NOMO-1 treated with dmso at 0.1 percent for 144 hours (cell line): ENCODE results near the gene BAIAP3.

ENCODE experiments used
- DNase-seq: peaks from one replicate; lab custom pipeline; 2025; ENCODE audit not compliant: unreplicated experiment; lab: John Stamatoyannopoulos, UW

BAIAP3 gene

GRCh38 chr16:1344499-1344898 is 11.1 kb downstream of the BAIAP3 start:
- DNase-seq = no peak

GRCh38 chr16:1345087-1345486 is 11.6 kb downstream of the BAIAP3 start:
- no peak for DNase-seq

GRCh38 chr16:1345651-1346421 is 12.4 kb downstream of the BAIAP3 start:
- DNase-seq = no peak

GRCh38 chr16:1346422-1347285 is 13.2 kb downstream of the BAIAP3 start:
- DNase-seq = no peak

- DNase-seq = no peak
Measured at GRCh38 chr16:1347286-1347855, 13.9 kb downstream of the BAIAP3 start.

- DNase-seq = no peak
Measured at GRCh38 chr16:1347962-1348361, 14.5 kb downstream of the BAIAP3 start.

- DNase-seq = no peak
Measured at GRCh38 chr16:1348441-1348840, 15.0 kb downstream of the BAIAP3 start.

GRCh38 chr16:1348926-1349325 is 15.5 kb downstream of the BAIAP3 start:
- DNase-seq = no peak

GRCh38 chr16:1349351-1349750 is 15.9 kb downstream of the BAIAP3 start:
- DNase-seq = no peak

GRCh38 chr16:1349951-1350350 is 16.5 kb downstream of the BAIAP3 start:
- no peak for DNase-seq

- DNase-seq = no peak
Measured at GRCh38 chr16:1350691-1351090, 17.2 kb downstream of the BAIAP3 start.

- no peak for DNase-seq
Measured at GRCh38 chr16:1351215-1351581, 17.8 kb downstream of the BAIAP3 start.

- peak; percentile 48 for DNase-seq
Measured at GRCh38 chr16:1351582-1352362, 18.3 kb downstream of the BAIAP3 start, which contains the start of the genes GNPTG and TSR3. Gene GNPTG (plus strand): TSS chr16:1351931. CDS start chr16:1351966, 35 bp downstream. Gene TSR3 (minus strand): TSS chr16:1351878. CDS start chr16:1351804, 74 bp downstream.

GRCh38 chr16:1354815-1355540 is 21.5 kb downstream of the BAIAP3 start:
- no peak for DNase-seq

- no peak for DNase-seq
Measured at GRCh38 chr16:1355591-1355990, 22.1 kb downstream of the BAIAP3 start.

- DNase-seq = no peak
Measured at GRCh38 chr16:1356061-1356900, 22.8 kb downstream of the BAIAP3 start.

- DNase-seq = no peak
Measured at GRCh38 chr16:1357906-1358566, 24.6 kb downstream of the BAIAP3 start.

- no peak for DNase-seq
Measured at GRCh38 chr16:1361685-1362360, 28.4 kb downstream of the BAIAP3 start.
